ENCODE results near the gene POLR2C.
A peak's percentile ranks its signal among the peaks of the same experiment; 100 is the strongest.

POLR2C gene

GRCh38 chr16:57483725-57484514, 21.4 kb downstream of the POLR2C start:
- DNase-seq (ENCODE audit: extremely low read depth, low read depth), result no peak
- no peak overlapping the region for H3K4me3 ChIP-seq (replicated peaks; ENCODE audit: low read depth, low read length)
- TF ChIP-seq CTCF (IDR thresholded peaks at IDR 0.05; ENCODE audit: low read depth, low read length, missing control alignments), result no peak

GRCh38 chr16:57484515-57485005, 22.1 kb downstream of the POLR2C start:
- no peak for TF ChIP-seq CTCF (IDR thresholded peaks at IDR 0.05; ENCODE audit: low read depth, low read length, missing control alignments)
- DNase-seq (ENCODE audit: extremely low read depth, low read depth), result no peak
- no peak overlapping the region for H3K4me3 ChIP-seq (replicated peaks; ENCODE audit: low read depth, low read length)

GRCh38 chr16:57485091-57485915, 22.8 kb downstream of the POLR2C start:
- DNase-seq (ENCODE audit: extremely low read depth, low read depth), result no peak
- H3K4me3 ChIP-seq (replicated peaks; ENCODE audit: low read depth, low read length), result peak overlapping the region; percentile 54
- no peak for TF ChIP-seq CTCF (IDR thresholded peaks at IDR 0.05; ENCODE audit: low read depth, low read length, missing control alignments)

GRCh38 chr16:57485916-57486857, 23.7 kb downstream of the POLR2C start, which contains the start of gene DOK4:
Gene DOK4 (minus strand): TSS chr16:57486493. CDS start chr16:57479507, 6,986 bp downstream.
- peak within 1 kb of the TSS; percentile 54 for H3K4me3 ChIP-seq (replicated peaks; ENCODE audit: low read depth, low read length)
- TF ChIP-seq CTCF (IDR thresholded peaks at IDR 0.05; ENCODE audit: low read depth, low read length, missing control alignments), result no peak
- DNase-seq (ENCODE audit: extremely low read depth, low read depth), result no peak

- 0 out of 2 replicates have a peak overlapping the region, but pooled peaks have one; percentile 3 for H3K4me3 ChIP-seq (replicated peaks; ENCODE audit: low read depth, low read length)
- DNase-seq (ENCODE audit: extremely low read depth, low read depth), result no peak
- TF ChIP-seq CTCF (IDR thresholded peaks at IDR 0.05; ENCODE audit: low read depth, low read length, missing control alignments), result no peak
Measured at GRCh38 chr16:57486858-57487834, 24.7 kb downstream of the POLR2C start.
